ENCODE results near the gene SFT2D1.

GRCh38 chr6:166341977-166342348 is 382 bp downstream of the SFT2D1 start:
- TF ChIP-seq CTCF (IDR thresholded peaks at IDR 0.05) (no peak), POLR2AphosphoS5 (IDR thresholded peaks at IDR 0.05) (no peak), POLR2A (IDR thresholded peaks at IDR 0.05) (no peak)

Measured in breast epithelium (tissue), 3 donors.